Prostate gland (tissue), 2 donors: ENCODE data around the gene SPOP. TPM values are rescaled to one million over a fixed set of nuclear protein-coding genes. Genes with fewer than 3 reads are reported as not detected.

Experiments used
- DNase-seq: peaks from one replicate; pipeline ENCODE4 v3.0.0-alpha.2; 2019; ENCODE audit warnings: low spot score
- H3K27ac ChIP-seq, 2 donors: fragments of 200-600 bp; sonication (generic); 2 replicates each; pipeline ENCODE4 v1.5.1; 2017 to 2019
- H3K27me3 ChIP-seq: fragments of 200-600 bp; sonication (generic); replicated peaks from 2 replicates; pipeline ENCODE4 v1.5.1; 2019; ENCODE audit not compliant: insufficient read depth
- H3K36me3 ChIP-seq, 2 donors: fragments of 200-600 bp; sonication (generic); 1 replicate in 1 of 2; 2 replicates in 1 of 2; pipeline versions ENCODE4 v1.5.1 to v1.8.1; 2017 to 2019
- H3K4me1 ChIP-seq: fragments of 200-600 bp; sonication (generic); replicated peaks from 2 replicates; pipeline ENCODE4 v1.5.1; 2019
- H3K4me3 ChIP-seq, 2 donors: fragments of 200-600 bp; sonication (generic); 2 replicates each; pipeline ENCODE4 v1.5.1; 2017 to 2019
- H3K9me3 ChIP-seq: fragments of 200-600 bp; sonication (generic); 2 replicates; pipeline ENCODE4 v1.5.1; 2017
- POLR2A ChIP-seq: fragments of 450-650 bp; IDR thresholded peaks from one replicate; pipeline ENCODE4 v1.6.1; 2016; ENCODE audit warnings: antibody characterized with exemption, mild to moderate bottlenecking
- POLR2AphosphoS5 ChIP-seq: sonication (generic); formaldehyde crosslinking; IDR thresholded peaks from one replicate; pipeline ENCODE4 v1.6.1; 2017; ENCODE audit warnings: antibody characterized with exemption
- WGBS: methylation state at CpG from one replicate; pipeline ENCODE4 v1.1.5; 2018; 5-methylcytosine and 5-hydroxymethylcytosine counted together
- intact Hi-C: fragments of 100-400 bp; cut with DNase I; formaldehyde crosslinking; loops from one replicate; pipeline ENCODE4 v1.14.2; 2022
- total RNA-seq, 2 donors: library from RNA; depleted of rRNA; stranded (reverse); fragments of >200 nt; gene quantifications; one replicate each; pipeline ENCODE4 v1.1.0, GENCODE V29; 2016
- TF ChIP-seq, protein P1 (sequence below), 4 experiments: fragments of 200-600 bp in 2 of 4; fragments of 450-650 bp in 2 of 4; sonication (generic) in 2 of 4; IDR thresholded peaks; 1 replicate in 3 of 4; 2 replicates in 1 of 4; pipeline ENCODE4 v1.5.1; 2016 to 2019; ENCODE audit warnings: antibody characterized with exemption in 4 of 4, mild to moderate bottlenecking in 2 of 4, moderate library complexity in 2 of 4

The SPOP gene
- total RNA-seq, 2 donors from 2014 or later, result 80.8 to 93.0 TPM

DNA sequence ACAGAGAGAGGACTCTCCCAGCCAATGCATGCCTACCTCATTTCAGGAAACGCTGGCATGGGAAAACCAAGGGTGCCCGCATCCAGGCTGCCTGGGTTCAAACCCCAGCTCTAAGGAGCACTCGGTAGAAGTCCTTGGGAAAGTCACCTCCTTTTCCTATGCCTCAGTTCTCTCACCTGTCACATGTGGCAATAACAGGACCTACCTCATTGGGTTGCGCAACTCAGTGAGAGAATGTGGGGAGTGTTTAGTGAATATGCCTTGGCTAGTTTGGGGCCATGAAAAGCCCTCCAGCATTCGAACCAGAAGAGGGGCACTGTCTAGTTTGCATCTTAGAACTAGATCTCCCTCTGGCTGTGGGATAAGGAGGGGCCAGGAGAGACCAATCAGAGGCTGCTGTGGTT is 111.2 kb downstream of the SPOP start:
- peak; percentile 13 for TF ChIP-seq POLR2AphosphoS5
- TF ChIP-seq, protein P1, sequence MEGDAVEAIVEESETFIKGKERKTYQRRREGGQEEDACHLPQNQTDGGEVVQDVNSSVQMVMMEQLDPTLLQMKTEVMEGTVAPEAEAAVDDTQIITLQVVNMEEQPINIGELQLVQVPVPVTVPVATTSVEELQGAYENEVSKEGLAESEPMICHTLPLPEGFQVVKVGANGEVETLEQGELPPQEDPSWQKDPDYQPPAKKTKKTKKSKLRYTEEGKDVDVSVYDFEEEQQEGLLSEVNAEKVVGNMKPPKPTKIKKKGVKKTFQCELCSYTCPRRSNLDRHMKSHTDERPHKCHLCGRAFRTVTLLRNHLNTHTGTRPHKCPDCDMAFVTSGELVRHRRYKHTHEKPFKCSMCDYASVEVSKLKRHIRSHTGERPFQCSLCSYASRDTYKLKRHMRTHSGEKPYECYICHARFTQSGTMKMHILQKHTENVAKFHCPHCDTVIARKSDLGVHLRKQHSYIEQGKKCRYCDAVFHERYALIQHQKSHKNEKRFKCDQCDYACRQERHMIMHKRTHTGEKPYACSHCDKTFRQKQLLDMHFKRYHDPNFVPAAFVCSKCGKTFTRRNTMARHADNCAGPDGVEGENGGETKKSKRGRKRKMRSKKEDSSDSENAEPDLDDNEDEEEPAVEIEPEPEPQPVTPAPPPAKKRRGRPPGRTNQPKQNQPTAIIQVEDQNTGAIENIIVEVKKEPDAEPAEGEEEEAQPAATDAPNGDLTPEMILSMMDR (IDR thresholded peaks at IDR 0.05), result peak in 1 of 4 experiments; percentile 3
- no peak for TF ChIP-seq POLR2A
- 48% methylated on average over 5 of the region's 5 CpGs for WGBS
- Histone ChIP-seq H3K27ac (peak overlapping the region; percentile 69 to 70), H3K9me3 (no peaks in the 10 kb centered on the region), H3K4me1 (peaks cover 2% of the 10 kb centered on the region), H3K27me3 (no peaks in the 10 kb centered on the region), H3K4me3 (no peak overlapping the region), H3K36me3 (no peaks in the 10 kb centered on the region)
- peak; percentile 24 for DNase-seq
- intact Hi-C loops, result loop anchor here (5.0 to 10.0 kb wide), 3 partner anchors 211 to 518 kb away; no protein-coding TSS in a partner anchor

DNA sequence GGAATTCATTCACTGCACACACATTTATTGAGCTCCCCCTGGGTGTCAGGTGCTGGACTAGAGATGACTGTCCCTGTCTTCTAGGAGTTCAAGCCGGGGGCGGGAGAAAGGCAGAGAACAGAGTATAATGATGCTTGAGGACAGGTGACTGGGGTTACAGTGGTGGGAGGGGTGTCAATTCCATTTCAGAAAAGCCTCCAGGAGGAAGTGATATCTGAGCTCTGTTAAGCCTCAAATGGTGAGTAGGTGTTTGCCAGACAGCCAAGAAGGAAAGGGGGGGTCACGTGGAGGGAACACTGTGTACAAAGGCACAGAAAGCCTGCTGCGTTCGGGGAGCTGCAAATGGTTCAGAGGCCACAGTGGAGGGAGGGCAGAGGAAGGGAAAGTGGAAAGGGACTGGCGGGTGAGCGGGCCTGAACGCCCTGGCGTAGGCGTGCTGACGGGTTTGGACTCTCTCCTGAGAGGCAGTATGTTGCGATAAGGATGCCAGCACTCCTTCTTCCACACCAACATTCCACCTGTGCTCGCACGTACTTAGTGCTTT is 111.9 kb downstream of the SPOP start:
- H3K4me3 ChIP-seq, result no peak overlapping the region
- intact Hi-C loops, result loop anchor here (5.0 to 10.0 kb wide), 3 partner anchors 211 to 519 kb away; no protein-coding TSS in a partner anchor

DNA sequence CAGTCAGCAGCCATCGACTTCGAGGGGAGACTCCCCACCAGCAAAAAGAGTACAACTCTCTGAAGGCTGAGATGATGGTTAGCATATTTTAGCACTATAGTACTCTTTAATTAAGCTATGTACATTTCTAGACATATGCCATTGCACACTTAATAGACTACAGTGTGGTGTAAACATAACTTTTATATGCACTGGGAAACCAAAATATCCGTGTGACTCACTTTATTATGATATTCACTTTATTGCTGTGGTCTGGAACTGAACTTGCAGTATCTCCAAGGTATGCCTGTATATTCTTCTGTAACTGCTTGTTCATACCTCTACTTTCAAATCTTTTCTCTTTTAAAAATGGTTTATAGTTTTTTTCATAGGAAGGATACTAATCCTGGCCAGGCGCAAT is 113.3 kb downstream of the SPOP start:
- TF ChIP-seq POLR2AphosphoS5 (no peak), POLR2A (no peak)
- TF ChIP-seq, protein P1 (IDR thresholded peaks at IDR 0.05), result no peak

More for the DNA sequence above, 111.9 kb downstream of the SPOP start:
- peak; percentile 85 for DNase-seq
- TF ChIP-seq, protein P1 (IDR thresholded peaks at IDR 0.05), result no peak
- peak; percentile 92 for TF ChIP-seq POLR2AphosphoS5
- H3K27me3 ChIP-seq, result no peaks in the 10 kb centered on the region
- H3K27ac ChIP-seq, result peak overlapping the region; percentile 69 to 70
- no peaks in the 10 kb centered on the region for H3K36me3 ChIP-seq
- H3K9me3 ChIP-seq, result no peaks in the 10 kb centered on the region
- H3K4me1 ChIP-seq, result peaks cover 2% of the 10 kb centered on the region
- 3% methylated on average over 14 of the region's 14 CpGs for WGBS

DNA sequence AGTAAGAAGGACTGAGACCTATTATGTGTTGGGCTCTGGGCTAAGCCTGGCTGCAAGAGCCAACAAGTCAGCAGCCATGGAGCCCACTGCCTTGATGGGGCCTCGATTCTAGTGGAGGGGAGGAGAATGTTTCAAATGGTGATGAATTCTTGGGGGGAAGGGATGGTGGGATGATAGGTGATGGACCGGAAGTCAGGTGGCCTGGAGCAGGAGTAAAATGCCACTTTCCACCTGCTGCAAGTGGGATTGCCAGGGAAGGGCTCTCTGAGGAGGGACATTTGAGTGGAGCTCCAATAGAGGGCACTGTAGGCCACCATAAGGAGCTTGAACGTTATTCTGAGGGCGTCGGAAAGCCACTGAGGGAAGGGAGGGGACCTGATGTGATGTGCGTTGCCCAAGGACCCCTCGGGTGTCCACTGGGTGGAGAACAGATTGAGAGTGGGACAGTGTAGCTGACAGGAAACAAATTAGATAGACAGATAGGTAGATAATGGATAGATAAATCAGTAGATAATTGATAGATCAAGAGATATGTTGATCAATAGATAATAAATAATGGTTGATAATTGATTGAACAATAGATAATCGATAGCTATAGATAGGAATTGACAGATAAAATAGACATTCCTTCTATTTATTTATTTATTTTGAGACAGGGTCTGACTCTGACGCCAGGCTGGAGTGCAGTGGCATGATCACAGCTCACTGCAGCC is 120.4 kb downstream of the SPOP start:
- WGBS, result 17% methylated on average over 9 of the region's 9 CpGs

More for the DNA sequence above, 113.3 kb downstream of the SPOP start:
- Histone ChIP-seq H3K4me3 (no peak overlapping the region), H3K27me3 (no peaks in the 10 kb centered on the region), H3K36me3 (no peaks in the 10 kb centered on the region), H3K4me1 (peaks cover 2% of the 10 kb centered on the region), H3K9me3 (no peaks in the 10 kb centered on the region), H3K27ac (no peak overlapping the region)
- 74% methylated on average over 4 of the region's 4 CpGs for WGBS
- no peak for DNase-seq
- intact Hi-C loops, result loop anchor here (5.0 to 10.0 kb wide), 3 partner anchors 213 to 520 kb away; no protein-coding TSS in a partner anchor

More for the DNA sequence above, 120.4 kb downstream of the SPOP start:
- H3K4me3 ChIP-seq, result no peak overlapping the region
- intact Hi-C loops, result loop anchor here (5.0 to 10.0 kb wide), 3 partner anchors 120 to 243 kb away; no protein-coding TSS in a partner anchor
- no peaks in the 10 kb centered on the region for H3K4me1 ChIP-seq
- TF ChIP-seq, protein P1 (IDR thresholded peaks at IDR 0.05), result peak in 3 of 4 experiments; percentile 29 to 63 (median 34)
- no peak for TF ChIP-seq POLR2A
- no peaks in the 10 kb centered on the region for H3K36me3 ChIP-seq
- no peak for DNase-seq
- no peaks in the 10 kb centered on the region for H3K27me3 ChIP-seq
- H3K27ac ChIP-seq, result no peak overlapping the region
- no peaks in the 10 kb centered on the region for H3K9me3 ChIP-seq
